HEK293T (cell line): ENCODE data around the gene TMEM131.

Source experiments
- BHLHE40 ChIP-seq: fragments of 450-650 bp; IDR thresholded peaks from 2 replicates; pipeline ENCODE4 v1.6.1; 2016; ENCODE audit warnings: mild to moderate bottlenecking, moderate library complexity, borderline replicate concordance
- FOXM1 ChIP-seq: fragments of 450-650 bp; IDR thresholded peaks from 2 replicates; pipeline ENCODE4 v1.6.1; 2017; ENCODE audit warnings: mild to moderate bottlenecking, borderline replicate concordance
- LEF1 ChIP-seq: fragments of 450-650 bp; IDR thresholded peaks from 2 replicates; pipeline ENCODE4 v1.6.1; 2017; ENCODE audit warnings: mild to moderate bottlenecking, borderline replicate concordance
- PKNOX1 ChIP-seq: fragments of 450-650 bp; IDR thresholded peaks from 2 replicates; pipeline ENCODE4 v1.6.1; 2016
- ZNF384 ChIP-seq: fragments of 450-650 bp; IDR thresholded peaks from 2 replicates; pipeline ENCODE4 v1.6.1; 2016

DNA sequence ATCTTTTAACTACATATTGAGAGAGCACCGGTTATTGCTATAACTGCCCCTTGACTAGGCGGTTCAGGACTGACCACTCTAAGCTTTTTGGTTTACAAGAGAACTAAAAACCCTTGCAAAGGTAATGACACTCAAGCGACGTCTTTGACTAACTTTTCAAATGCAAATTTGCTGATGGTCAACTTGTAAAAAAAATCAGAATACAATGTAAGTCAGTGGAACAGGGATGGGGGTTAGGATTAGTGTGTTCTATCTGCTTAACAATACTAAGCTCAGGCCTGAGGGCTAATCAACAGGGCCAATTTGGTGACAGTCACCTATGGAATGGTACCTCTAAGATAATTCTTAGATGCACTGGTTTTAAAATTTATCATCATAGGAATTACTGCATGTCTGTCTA lies 225.3 kb downstream of the TMEM131 start:
- TF ChIP-seq LEF1 (no peak), ZNF384 (no peak), FOXM1 (no peak), BHLHE40 (no peak), PKNOX1 (no peak)
